HEK293T (cell line): ENCODE results near the gene RASL10A.

Experiments used
- ELF4 ChIP-seq: fragments of 450-650 bp; IDR thresholded peaks from 2 replicates; pipeline ENCODE4 v1.6.1; 2017; ENCODE audit warnings: antibody characterized with exemption
- FOXA1 ChIP-seq: fragments of 450-650 bp; IDR thresholded peaks from 2 replicates; pipeline ENCODE4 v1.6.1; 2016; ENCODE audit warnings: mild to moderate bottlenecking

DNA sequence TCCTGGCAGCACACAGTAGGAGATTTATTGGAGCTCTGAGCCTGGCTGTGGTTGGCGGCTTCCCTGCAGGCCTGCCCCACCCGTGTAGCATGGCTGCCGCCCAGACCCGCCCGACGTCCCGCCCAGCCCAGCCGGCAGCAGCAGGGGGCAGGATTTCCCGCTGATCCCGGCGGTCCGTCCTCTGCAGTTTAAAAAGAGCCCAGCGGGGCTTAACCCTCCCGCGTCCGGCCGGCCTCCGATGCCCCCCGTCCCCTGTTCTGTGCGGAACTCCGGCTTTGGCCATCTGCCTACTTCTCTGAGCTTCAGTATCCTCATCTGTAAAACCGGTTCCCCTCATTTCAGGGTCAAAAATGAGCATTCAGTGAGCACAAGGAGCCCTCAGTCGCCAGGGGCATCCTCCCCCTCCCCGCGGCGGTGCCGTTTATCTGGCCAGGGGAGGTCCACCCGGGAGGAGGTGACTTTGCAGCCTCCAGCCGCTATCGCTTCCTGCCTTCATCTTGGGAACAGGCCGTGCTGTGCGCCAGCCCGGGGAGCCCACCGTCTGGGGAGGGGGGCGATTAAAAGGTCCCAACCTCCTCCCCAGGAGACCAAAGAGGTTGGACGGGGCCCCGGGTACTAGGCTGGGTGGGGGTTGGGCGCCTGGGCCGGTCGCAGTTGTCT is 9.2 kb downstream of the RASL10A start, which contains the start of gene GAS2L1:
- TF ChIP-seq FOXA1 (no peak), ELF4 (no peak)
